Measurements from ENCODE around the gene HRH2.
"Not testable (repeated sequence)": the region's sequence is repeated elsewhere in the genome, so short reads cannot be mapped to it uniquely, and the experiment has no call there.

Gene HRH2

GRCh38 chr5:175638305-175638704 lies 19.6 kb upstream of the HRH2 start:
- TF ChIP-seq POLR2A (IDR thresholded peaks at IDR 0.05; ENCODE audit: low read depth, low read length) (no peak), TAF1 (IDR thresholded peaks at IDR 0.05; ENCODE audit: low read depth, low read length) (no peak), PAX5 (IDR thresholded peaks at IDR 0.05; ENCODE audit: insufficient read depth, low read length, severe bottlenecking) (no peak), SPI1 (IDR thresholded peaks at IDR 0.05; ENCODE audit: low read depth, low read length) (no peak), POU2F2 (IDR thresholded peaks at IDR 0.05; ENCODE audit: low read depth, low read length) (no peak), POLR2AphosphoS5 (IDR thresholded peaks at IDR 0.05; ENCODE audit: low read depth, low read length) (no peak)
- FAIRE-seq: no peak
- no peak for DNase-seq (ENCODE audit: insufficient read length, low spot score)

GRCh38 chr5:175640106-175640775 lies 17.6 kb upstream of the HRH2 start:
- FAIRE-seq (no peak), DNase-seq (ENCODE audit: insufficient read length, low spot score) (no peak)
- TF ChIP-seq PAX5 (IDR thresholded peaks at IDR 0.05; ENCODE audit: insufficient read depth, low read length, severe bottlenecking) (no peak), POU2F2 (IDR thresholded peaks at IDR 0.05; ENCODE audit: low read depth, low read length) (no peak), POLR2AphosphoS5 (IDR thresholded peaks at IDR 0.05; ENCODE audit: low read depth, low read length) (no peak), SPI1 (IDR thresholded peaks at IDR 0.05; ENCODE audit: low read depth, low read length) (no peak), TAF1 (IDR thresholded peaks at IDR 0.05; ENCODE audit: low read depth, low read length) (no peak), POLR2A (IDR thresholded peaks at IDR 0.05; ENCODE audit: low read depth, low read length) (no peak)

GRCh38 chr5:175642998-175643397 lies 14.9 kb upstream of the HRH2 start:
- DNase-seq (ENCODE audit: insufficient read length, low spot score) (no peak), FAIRE-seq (no peak)
- TF ChIP-seq PAX5 (IDR thresholded peaks at IDR 0.05; ENCODE audit: insufficient read depth, low read length, severe bottlenecking) (no peak), SPI1 (IDR thresholded peaks at IDR 0.05; ENCODE audit: low read depth, low read length) (no peak), TAF1 (IDR thresholded peaks at IDR 0.05; ENCODE audit: low read depth, low read length) (no peak), POLR2AphosphoS5 (IDR thresholded peaks at IDR 0.05; ENCODE audit: low read depth, low read length) (no peak), POLR2A (IDR thresholded peaks at IDR 0.05; ENCODE audit: low read depth, low read length) (no peak), POU2F2 (IDR thresholded peaks at IDR 0.05; ENCODE audit: low read depth, low read length) (no peak)

- TF ChIP-seq POLR2A (IDR thresholded peaks at IDR 0.05; ENCODE audit: low read depth, low read length) (no peak), POU2F2 (IDR thresholded peaks at IDR 0.05; ENCODE audit: low read depth, low read length) (no peak), TAF1 (IDR thresholded peaks at IDR 0.05; ENCODE audit: low read depth, low read length) (no peak), PAX5 (IDR thresholded peaks at IDR 0.05; ENCODE audit: insufficient read depth, low read length, severe bottlenecking) (no peak), POLR2AphosphoS5 (IDR thresholded peaks at IDR 0.05; ENCODE audit: low read depth, low read length) (no peak), SPI1 (IDR thresholded peaks at IDR 0.05; ENCODE audit: low read depth, low read length) (no peak)
- FAIRE-seq (no peak), DNase-seq (ENCODE audit: insufficient read length, low spot score) (no peak)
These were observed 11.6 kb upstream of the HRH2 start for GRCh38 chr5:175646251-175646650.

GRCh38 chr5:175649967-175650366 lies 7.9 kb upstream of the HRH2 start:
- no peak for DNase-seq (ENCODE audit: insufficient read length, low spot score)
- no peak for FAIRE-seq
- TF ChIP-seq PAX5 (IDR thresholded peaks at IDR 0.05; ENCODE audit: insufficient read depth, low read length, severe bottlenecking) (no peak), TAF1 (IDR thresholded peaks at IDR 0.05; ENCODE audit: low read depth, low read length) (no peak), POLR2AphosphoS5 (IDR thresholded peaks at IDR 0.05; ENCODE audit: low read depth, low read length) (no peak), SPI1 (IDR thresholded peaks at IDR 0.05; ENCODE audit: low read depth, low read length) (no peak)

- not testable (repeated sequence) for DNase-seq (ENCODE audit: insufficient read length, low spot score); FAIRE-seq
These were observed 7.3 kb upstream of the HRH2 start for GRCh38 chr5:175650430-175651205.

GRCh38 chr5:175652741-175653663 lies 4.9 kb upstream of the HRH2 start:
- FAIRE-seq (no peak), DNase-seq (ENCODE audit: insufficient read length, low spot score) (no peak)
- TF ChIP-seq SPI1 (IDR thresholded peaks at IDR 0.05; ENCODE audit: low read depth, low read length) (no peak), POLR2A (IDR thresholded peaks at IDR 0.05; ENCODE audit: low read depth, low read length) (no peak), TAF1 (IDR thresholded peaks at IDR 0.05; ENCODE audit: low read depth, low read length) (no peak), PAX5 (IDR thresholded peaks at IDR 0.05; ENCODE audit: insufficient read depth, low read length, severe bottlenecking) (no peak), POLR2AphosphoS5 (IDR thresholded peaks at IDR 0.05; ENCODE audit: low read depth, low read length) (no peak), POU2F2 (IDR thresholded peaks at IDR 0.05; ENCODE audit: low read depth, low read length) (no peak)

GRCh38 chr5:175653763-175654162 lies 4.1 kb upstream of the HRH2 start:
- no peak for TF ChIP-seq PAX5 (IDR thresholded peaks at IDR 0.05; ENCODE audit: insufficient read depth, low read length, severe bottlenecking)
- TF ChIP-seq TAF1 (IDR thresholded peaks at IDR 0.05; ENCODE audit: low read depth, low read length): no peak
- no peak for TF ChIP-seq POLR2AphosphoS5 (IDR thresholded peaks at IDR 0.05; ENCODE audit: low read depth, low read length)
- no peak for TF ChIP-seq POU2F2 (IDR thresholded peaks at IDR 0.05; ENCODE audit: low read depth, low read length)
- no peak for TF ChIP-seq POLR2A (IDR thresholded peaks at IDR 0.05; ENCODE audit: low read depth, low read length)
- TF ChIP-seq SPI1 (IDR thresholded peaks at IDR 0.05; ENCODE audit: low read depth, low read length): no peak
- FAIRE-seq: no peak
- DNase-seq (ENCODE audit: insufficient read length, low spot score): no peak

GRCh38 chr5:175654339-175654738 lies 3.5 kb upstream of the HRH2 start:
- no peak for FAIRE-seq

More at GRCh38 chr5:175654339-175654738, 3.5 kb upstream of the HRH2 start:
- DNase-seq (ENCODE audit: insufficient read length, low spot score): no peak
- TF ChIP-seq TAF1 (IDR thresholded peaks at IDR 0.05; ENCODE audit: low read depth, low read length) (no peak), POLR2AphosphoS5 (IDR thresholded peaks at IDR 0.05; ENCODE audit: low read depth, low read length) (no peak), SPI1 (IDR thresholded peaks at IDR 0.05; ENCODE audit: low read depth, low read length) (no peak), PAX5 (IDR thresholded peaks at IDR 0.05; ENCODE audit: insufficient read depth, low read length, severe bottlenecking) (no peak), POLR2A (IDR thresholded peaks at IDR 0.05; ENCODE audit: low read depth, low read length) (no peak), POU2F2 (IDR thresholded peaks at IDR 0.05; ENCODE audit: low read depth, low read length) (no peak)
